ENCODE results near the gene SEPTIN10.
A peak's percentile ranks its signal among the peaks of the same experiment; 100 is the strongest.

SEPTIN10 gene

DNA sequence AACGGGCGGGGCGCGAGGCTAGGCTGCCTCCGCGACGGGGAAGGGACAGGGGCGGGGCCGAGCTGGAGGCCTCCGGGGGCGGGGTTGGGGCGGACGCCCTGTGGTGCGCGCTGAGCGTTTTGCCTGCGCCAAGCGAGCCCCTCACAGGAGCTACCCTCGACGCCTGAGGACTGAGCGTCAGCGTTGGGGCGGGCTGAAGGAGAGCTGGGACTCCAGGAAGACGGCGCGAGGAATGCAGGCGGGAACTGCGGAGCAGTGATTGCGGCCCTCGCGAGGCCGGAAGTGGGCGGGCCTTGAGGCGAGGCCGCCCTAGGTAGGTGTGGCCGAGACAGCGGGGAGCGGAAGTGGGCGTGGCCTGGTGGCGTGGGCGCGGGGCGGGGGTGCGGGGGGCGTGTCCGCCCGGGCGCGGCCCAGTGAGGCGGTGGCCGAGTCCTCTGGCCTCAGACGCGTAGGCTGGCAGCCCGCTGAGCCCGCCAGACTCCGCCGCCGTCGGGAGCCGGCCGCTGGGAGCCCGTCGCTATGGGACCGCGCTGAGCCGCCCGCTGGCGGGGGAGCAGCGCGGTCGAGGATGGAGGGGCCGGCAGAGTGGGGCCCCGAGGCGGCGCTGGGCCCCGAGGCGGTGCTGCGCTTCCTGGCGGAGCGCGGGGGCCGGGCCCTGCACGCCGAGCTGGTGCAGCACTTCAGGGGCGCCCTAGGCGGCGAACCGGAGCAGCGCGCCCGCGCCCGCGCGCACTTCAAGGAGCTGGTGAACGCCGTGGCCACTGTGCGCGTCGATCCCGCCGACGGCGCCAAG, at the start of gene SEPTIN10, which contains the start of gene SOWAHC:
SEPTIN10 (minus strand) TSS at position 45 of the 793 bp plus-strand sequence. CDS start 139 bp downstream, outside the sequence.
SOWAHC (plus strand) TSS at position 443 of the 793 bp plus-strand sequence; CDS start at position 569, 126 bp downstream.
- Histone ChIP-seq H3K27me3 (ENCODE audit: control insufficient read depth, insufficient read depth, low read length) (peaks cover 20% of the 10 kb centered on the region), H3K27ac (ENCODE audit: low read length) (peak within 1 kb of the TSS; percentile 61), H3K4me3 (ENCODE audit: low read length) (peak within 1 kb of the TSS; percentile 95), H3K9me3 (ENCODE audit: control insufficient read depth, low read depth, low read length) (no peaks in the 10 kb centered on the region), H3K9ac (ENCODE audit: low read length) (peak within 1 kb of the TSS; percentile 93), H3K4me1 (ENCODE audit: control insufficient read depth, low read depth, low read length) (peaks cover 17% of the 10 kb centered on the region), H3K36me3 (ENCODE audit: control insufficient read depth, low read depth, low read length) (no peaks in the 10 kb centered on the region)

GRCh38 chr2:109662889-109663288, 49.1 kb upstream of the SEPTIN10 start:
- Histone ChIP-seq H3K36me3 (ENCODE audit: control insufficient read depth, low read depth, low read length) (no peaks in the 10 kb centered on the region), H3K9ac (ENCODE audit: low read length) (no peak overlapping the region), H3K27ac (ENCODE audit: low read length) (no peak overlapping the region), H3K9me3 (ENCODE audit: control insufficient read depth, low read depth, low read length) (no peaks in the 10 kb centered on the region), H3K4me3 (ENCODE audit: low read length) (no peak overlapping the region), H3K27me3 (ENCODE audit: control insufficient read depth, insufficient read depth, low read length) (no peaks in the 10 kb centered on the region), H3K4me1 (ENCODE audit: control insufficient read depth, low read depth, low read length) (peaks cover 4% of the 10 kb centered on the region)

DNA sequence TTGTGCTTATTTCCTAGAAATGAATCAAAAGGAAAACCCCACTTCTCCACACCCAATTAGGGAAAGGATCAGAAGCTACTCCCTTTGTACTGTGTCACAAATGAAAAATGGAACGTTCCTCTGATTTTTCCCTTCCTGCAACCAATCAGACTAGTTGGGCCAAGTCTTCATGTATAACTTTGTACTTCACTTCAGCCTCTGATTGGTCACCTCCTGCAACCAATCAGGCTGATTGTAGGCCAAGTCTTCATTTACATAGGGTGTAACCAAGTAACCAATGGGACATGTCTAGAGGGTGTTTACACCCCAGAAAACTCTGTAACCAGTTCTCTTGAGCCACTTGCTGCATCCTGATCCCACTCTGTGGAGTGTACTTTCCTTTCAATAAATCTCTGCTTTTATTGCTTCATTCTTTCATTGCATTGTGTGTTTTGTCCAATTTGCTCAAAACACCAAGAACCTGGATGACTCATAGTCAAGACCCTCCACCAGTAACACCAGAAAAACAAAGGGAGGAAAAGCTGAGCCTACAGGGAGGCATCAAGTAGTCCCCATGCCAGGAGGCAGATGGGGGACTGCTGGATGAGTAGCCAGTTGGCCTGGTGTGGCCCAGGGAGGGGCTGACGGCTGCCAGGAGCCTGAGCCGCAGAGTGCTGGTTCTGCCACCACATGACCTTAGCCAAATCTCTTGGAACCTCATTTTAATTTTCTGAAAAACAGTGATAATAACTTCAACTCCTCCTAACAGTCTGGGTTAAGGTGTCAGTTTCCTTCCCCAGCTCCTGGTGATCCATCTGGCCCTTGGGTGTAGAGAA, 46.5 kb upstream of the SEPTIN10 start:
- H3K36me3 ChIP-seq (ENCODE audit: control insufficient read depth, low read depth, low read length): no peaks in the 10 kb centered on the region
- H3K27ac ChIP-seq (ENCODE audit: low read length): no peak overlapping the region
- no peak overlapping the region for H3K9ac ChIP-seq (ENCODE audit: low read length)
- H3K4me1 ChIP-seq (ENCODE audit: control insufficient read depth, low read depth, low read length): peaks cover 4% of the 10 kb centered on the region
- no peak overlapping the region for H3K4me3 ChIP-seq (ENCODE audit: low read length)
- H3K9me3 ChIP-seq (ENCODE audit: control insufficient read depth, low read depth, low read length): no peaks in the 10 kb centered on the region
- H3K27me3 ChIP-seq (ENCODE audit: control insufficient read depth, insufficient read depth, low read length): no peaks in the 10 kb centered on the region

- Histone ChIP-seq H3K36me3 (ENCODE audit: control insufficient read depth, low read depth, low read length) (no peaks in the 10 kb centered on the region), H3K4me1 (ENCODE audit: control insufficient read depth, low read depth, low read length) (peaks cover 4% of the 10 kb centered on the region), H3K27ac (ENCODE audit: low read length) (no peak overlapping the region), H3K27me3 (ENCODE audit: control insufficient read depth, insufficient read depth, low read length) (no peaks in the 10 kb centered on the region), H3K9ac (ENCODE audit: low read length) (no peak overlapping the region), H3K9me3 (ENCODE audit: control insufficient read depth, low read depth, low read length) (no peaks in the 10 kb centered on the region), H3K4me3 (ENCODE audit: low read length) (no peak overlapping the region)
Measured at GRCh38 chr2:109659396-109660045, 45.8 kb upstream of the SEPTIN10 start.

DNA sequence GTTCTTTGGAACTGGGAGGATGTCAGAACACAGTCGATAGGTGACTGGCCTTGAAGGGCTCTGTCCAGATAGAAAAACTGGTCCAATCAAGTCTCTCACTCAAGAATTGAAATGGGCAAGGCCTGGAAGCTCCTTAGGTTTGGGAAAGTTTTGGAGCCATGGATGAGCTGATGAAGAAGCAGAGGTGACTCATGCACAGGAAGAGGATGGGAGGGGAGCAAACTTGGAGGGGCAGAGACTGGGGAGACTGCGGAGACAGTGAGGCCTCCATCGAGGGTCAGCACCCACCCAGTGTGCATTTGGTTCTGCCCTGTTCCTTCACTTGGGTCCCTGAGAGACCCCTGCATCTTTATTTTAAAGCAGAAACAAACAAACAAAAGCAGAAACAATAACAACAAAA, 41.5 kb upstream of the SEPTIN10 start:
- Histone ChIP-seq H3K9ac (ENCODE audit: low read length) (no peak overlapping the region), H3K36me3 (ENCODE audit: control insufficient read depth, low read depth, low read length) (no peaks in the 10 kb centered on the region), H3K4me3 (ENCODE audit: low read length) (no peak overlapping the region), H3K4me1 (ENCODE audit: control insufficient read depth, low read depth, low read length) (peaks cover 4% of the 10 kb centered on the region), H3K9me3 (ENCODE audit: control insufficient read depth, low read depth, low read length) (no peaks in the 10 kb centered on the region), H3K27me3 (ENCODE audit: control insufficient read depth, insufficient read depth, low read length) (no peaks in the 10 kb centered on the region), H3K27ac (ENCODE audit: low read length) (no peak overlapping the region)

DNA sequence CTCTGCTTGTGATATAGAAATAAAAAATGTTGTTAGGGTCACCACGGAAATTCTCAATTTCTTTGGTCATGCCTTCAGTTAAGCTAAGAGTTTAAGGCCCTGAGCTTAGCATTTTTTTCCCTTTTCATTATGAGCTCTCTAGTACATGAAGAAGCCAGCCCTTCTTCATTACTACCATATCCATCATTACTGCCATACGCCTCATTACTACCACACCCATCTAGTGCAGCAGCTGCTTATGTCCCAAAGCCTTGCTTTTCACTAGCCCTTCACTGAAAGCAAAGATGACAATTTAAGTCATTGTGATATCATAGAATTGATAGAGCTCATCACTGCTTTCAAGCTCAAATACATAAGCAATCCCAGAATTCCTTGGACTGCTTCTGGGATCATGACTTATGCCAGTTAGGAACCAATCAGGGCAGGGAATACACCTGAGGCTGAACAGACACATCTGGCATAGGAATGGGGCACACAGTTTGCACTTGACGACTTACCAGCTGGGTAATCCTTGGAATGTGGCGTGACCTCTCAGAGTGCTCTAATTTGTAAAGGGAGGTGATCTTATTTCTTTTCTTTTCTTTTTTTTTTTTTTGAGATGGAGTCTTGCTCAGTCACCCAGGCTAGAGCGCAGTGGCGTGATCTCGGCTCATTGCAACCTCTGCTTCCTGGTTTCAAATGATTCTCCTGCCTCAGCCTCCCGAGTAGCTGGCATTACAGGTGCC, 40.7 kb upstream of the SEPTIN10 start:
- Histone ChIP-seq H3K27ac (ENCODE audit: low read length) (no peak overlapping the region), H3K9me3 (ENCODE audit: control insufficient read depth, low read depth, low read length) (no peaks in the 10 kb centered on the region), H3K36me3 (ENCODE audit: control insufficient read depth, low read depth, low read length) (no peaks in the 10 kb centered on the region), H3K4me3 (ENCODE audit: low read length) (no peak overlapping the region), H3K4me1 (ENCODE audit: control insufficient read depth, low read depth, low read length) (peaks cover 4% of the 10 kb centered on the region), H3K27me3 (ENCODE audit: control insufficient read depth, insufficient read depth, low read length) (no peaks in the 10 kb centered on the region), H3K9ac (ENCODE audit: low read length) (no peak overlapping the region)

DNA sequence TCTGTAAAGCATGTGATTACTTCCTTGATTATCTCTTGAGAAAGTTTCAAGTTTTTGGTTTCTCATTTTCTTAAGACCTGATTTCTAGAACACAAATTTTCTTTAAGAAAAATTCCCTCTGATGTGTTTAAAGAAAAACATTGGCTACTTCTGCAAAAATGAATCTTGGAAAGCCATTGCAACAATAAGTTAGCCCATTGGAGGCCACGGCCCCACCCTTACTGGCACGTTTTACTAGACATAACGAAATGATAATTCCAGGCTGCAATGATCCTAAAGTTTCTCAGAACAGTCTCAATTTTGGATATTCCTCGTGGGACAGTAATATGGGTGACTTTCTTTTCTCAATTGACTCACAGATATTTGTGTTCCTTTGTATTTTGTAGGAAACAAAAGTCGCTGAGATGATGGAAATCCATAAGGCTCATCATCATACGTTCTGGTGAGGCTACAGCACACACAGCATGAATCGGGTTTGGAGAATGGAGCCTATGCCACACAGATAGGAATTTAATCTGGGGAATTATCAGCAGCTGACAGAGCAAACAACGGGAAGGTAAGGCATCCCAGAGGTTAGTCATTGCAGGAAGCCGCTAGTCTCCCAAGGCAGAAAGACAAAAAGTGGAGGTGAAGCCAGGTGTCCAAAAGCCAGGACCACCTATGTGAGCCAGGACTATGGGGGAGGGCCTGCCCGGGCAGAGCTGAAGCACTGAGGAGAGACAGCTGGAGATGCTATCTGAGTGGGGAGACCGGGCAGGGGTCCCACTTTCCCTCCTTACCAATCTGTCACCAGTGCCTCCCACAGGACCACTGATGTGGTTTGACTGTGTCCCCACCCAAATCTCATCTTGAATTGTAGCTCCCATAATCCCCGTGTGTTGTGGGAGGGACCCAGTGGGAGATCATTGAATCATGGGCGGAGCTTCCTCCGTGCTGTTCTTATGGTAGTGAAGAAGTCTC, 36.2 kb upstream of the SEPTIN10 start:
- H3K9ac ChIP-seq (ENCODE audit: low read length): no peak overlapping the region
- no peaks in the 10 kb centered on the region for H3K27me3 ChIP-seq (ENCODE audit: control insufficient read depth, insufficient read depth, low read length)
- no peak overlapping the region for H3K4me3 ChIP-seq (ENCODE audit: low read length)
- no peak overlapping the region for H3K27ac ChIP-seq (ENCODE audit: low read length)
- peaks cover 7% of the 10 kb centered on the region for H3K4me1 ChIP-seq (ENCODE audit: control insufficient read depth, low read depth, low read length)
- H3K36me3 ChIP-seq (ENCODE audit: control insufficient read depth, low read depth, low read length): no peaks in the 10 kb centered on the region
- H3K9me3 ChIP-seq (ENCODE audit: control insufficient read depth, low read depth, low read length): no peaks in the 10 kb centered on the region

DNA sequence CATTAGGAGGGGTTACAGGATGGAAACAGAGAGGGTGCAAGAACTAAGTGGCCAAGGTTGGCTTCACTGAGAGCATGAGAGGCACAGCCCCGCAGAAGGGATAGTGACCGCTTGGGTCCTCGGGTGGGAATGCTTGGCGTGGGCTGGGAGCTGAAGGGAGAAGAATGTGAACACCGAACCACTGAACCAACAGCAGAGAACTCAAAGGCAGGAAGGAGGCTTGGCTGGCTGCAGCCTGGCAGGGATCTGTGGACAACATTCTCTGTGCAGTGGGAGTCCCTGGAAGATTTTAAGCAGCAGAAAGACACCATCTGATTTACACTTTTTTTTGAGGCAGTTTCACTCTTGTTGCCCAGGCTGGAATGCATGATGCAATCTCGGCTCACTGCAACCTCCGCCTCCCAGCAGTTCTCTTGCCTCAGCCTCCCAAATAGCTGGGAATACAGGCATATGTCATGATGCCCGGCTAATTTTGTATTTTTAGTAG, 34.3 kb upstream of the SEPTIN10 start:
- no peaks in the 10 kb centered on the region for H3K36me3 ChIP-seq (ENCODE audit: control insufficient read depth, low read depth, low read length)
- no peaks in the 10 kb centered on the region for H3K27me3 ChIP-seq (ENCODE audit: control insufficient read depth, insufficient read depth, low read length)
- no peak overlapping the region for H3K27ac ChIP-seq (ENCODE audit: low read length)
- no peak overlapping the region for H3K9ac ChIP-seq (ENCODE audit: low read length)
- H3K9me3 ChIP-seq (ENCODE audit: control insufficient read depth, low read depth, low read length): no peaks in the 10 kb centered on the region
- H3K4me1 ChIP-seq (ENCODE audit: control insufficient read depth, low read depth, low read length): peaks cover 14% of the 10 kb centered on the region
- H3K4me3 ChIP-seq (ENCODE audit: low read length): no peak overlapping the region

DNA sequence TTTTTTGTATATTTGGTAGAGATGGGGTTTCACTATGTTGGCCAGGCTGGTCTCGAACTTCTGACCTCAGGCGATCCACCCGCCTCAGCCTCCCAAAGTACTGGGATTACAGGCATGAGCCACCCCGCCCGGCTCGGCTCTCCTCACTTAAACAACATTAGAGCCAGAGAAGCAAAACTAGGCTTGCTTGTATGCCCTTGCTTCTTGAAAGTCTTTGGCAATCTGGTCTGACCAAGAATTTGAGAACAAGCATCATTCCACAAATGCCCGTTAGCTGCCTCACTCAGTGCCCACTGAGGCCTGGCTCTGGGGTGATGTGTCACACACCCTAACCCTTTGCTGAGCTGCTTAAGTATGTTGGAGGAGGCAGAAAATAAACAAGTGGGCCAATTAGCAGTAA, 33.9 kb upstream of the SEPTIN10 start:
- Histone ChIP-seq H3K9me3 (ENCODE audit: control insufficient read depth, low read depth, low read length) (no peaks in the 10 kb centered on the region), H3K4me3 (ENCODE audit: low read length) (no peak overlapping the region), H3K9ac (ENCODE audit: low read length) (no peak overlapping the region), H3K4me1 (ENCODE audit: control insufficient read depth, low read depth, low read length) (peaks cover 14% of the 10 kb centered on the region), H3K27me3 (ENCODE audit: control insufficient read depth, insufficient read depth, low read length) (no peaks in the 10 kb centered on the region), H3K27ac (ENCODE audit: low read length) (no peak overlapping the region), H3K36me3 (ENCODE audit: control insufficient read depth, low read depth, low read length) (no peaks in the 10 kb centered on the region)

DNA sequence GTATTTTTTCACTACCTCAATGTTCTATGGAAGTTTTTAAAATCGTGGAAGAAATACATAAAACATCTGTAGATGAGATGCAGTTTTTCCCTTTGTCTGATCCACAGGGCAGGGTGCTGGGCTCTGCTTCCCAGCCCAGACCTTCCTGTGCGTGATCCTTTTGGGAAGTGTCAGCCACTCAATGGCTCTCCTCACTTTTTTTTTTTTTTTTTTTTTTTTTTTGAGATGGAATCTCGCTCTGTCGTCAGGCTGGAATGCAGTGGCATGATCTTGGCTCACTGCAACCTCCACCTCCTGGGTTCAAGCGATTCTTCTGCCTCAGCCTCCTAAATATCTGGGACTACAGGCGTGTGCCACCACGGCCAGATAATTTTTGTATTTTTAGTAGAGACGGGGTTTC, 33.2 kb upstream of the SEPTIN10 start:
- Histone ChIP-seq H3K36me3 (ENCODE audit: control insufficient read depth, low read depth, low read length) (no peaks in the 10 kb centered on the region), H3K9ac (ENCODE audit: low read length) (no peak overlapping the region), H3K27me3 (ENCODE audit: control insufficient read depth, insufficient read depth, low read length) (no peaks in the 10 kb centered on the region), H3K9me3 (ENCODE audit: control insufficient read depth, low read depth, low read length) (no peaks in the 10 kb centered on the region), H3K4me1 (ENCODE audit: control insufficient read depth, low read depth, low read length) (peaks cover 14% of the 10 kb centered on the region), H3K27ac (ENCODE audit: low read length) (no peak overlapping the region), H3K4me3 (ENCODE audit: low read length) (no peak overlapping the region)

Data from iPS-18a (cell line).